Stomach (tissue), 9 donors: ENCODE results near the gene RNF26. TPM values are rescaled to one million over a fixed set of nuclear protein-coding genes. Genes with fewer than 3 reads are reported as not detected.
"Not testable (repeated sequence)": the region's sequence is repeated elsewhere in the genome, so short reads cannot be mapped to it uniquely, and the experiment has no call there.

ENCODE experiments used
- DNase-seq, 2 donors: peaks; one replicate each; pipeline versions ENCODE4 v3.0.0 to v3.0.0-alpha.2; 2013 to 2019
- H3K27ac ChIP-seq, 5 donors: fragments of 200-600 bp in 4 of 5; sonication (generic) in 4 of 5; one replicate each; pipeline ENCODE4 v1.5.1; 2013 to 2019; ENCODE audit warnings: mild to moderate bottlenecking in 1 of 5, moderate library complexity in 1 of 5
- H3K27me3 ChIP-seq, 3 donors: fragments of 200-600 bp; sonication (generic); one replicate each; pipeline ENCODE4 v1.5.1; 2017 to 2019; ENCODE audit warnings: mixed run types in 1 of 3
- H3K36me3 ChIP-seq, 4 donors: fragments of 200-600 bp; sonication (generic); 1 replicate in 3 of 4; 2 replicates in 1 of 4; pipeline ENCODE4 v1.5.1; 2016 to 2019
- H3K4me1 ChIP-seq, 4 donors: fragments of 200-600 bp; sonication (generic); one replicate each; pipeline ENCODE4 v1.5.1; 2016 to 2019
- H3K4me3 ChIP-seq, 4 donors: fragments of 200-600 bp; sonication (generic) in 3 of 4; one replicate each; pipeline ENCODE4 v1.5.1; 2016 to 2019; ENCODE audit warnings: mild to moderate bottlenecking in 1 of 4
- H3K9me3 ChIP-seq, 4 donors: fragments of 200-600 bp; sonication (generic); one replicate each; pipeline ENCODE4 v1.5.1; 2016 to 2019
- CTCF ChIP-seq, 7 experiments: fragments of 450-650 bp in 4 of 7; fragments of 200-600 bp in 3 of 7; sonication (generic) in 3 of 7; IDR thresholded peaks; one replicate each; pipeline ENCODE4 v1.5.1; 2016 to 2019; ENCODE audit warnings: antibody characterized with exemption in 7 of 7, control low read depth in 2 of 7, mild to moderate bottlenecking in 1 of 7
- EP300 ChIP-seq: sonication (generic); formaldehyde crosslinking; IDR thresholded peaks from one replicate; pipeline ENCODE4 v1.6.1; 2017; ENCODE audit warnings: antibody characterized with exemption
- POLR2A ChIP-seq, 4 donors: fragments of 450-650 bp; IDR thresholded peaks; one replicate each; pipeline ENCODE4 v1.6.1; 2016; ENCODE audit warnings: antibody characterized with exemption in 4 of 4, control low read depth in 2 of 4, mild to moderate bottlenecking in 1 of 4, moderate library complexity in 1 of 4
- POLR2AphosphoS5 ChIP-seq, 3 donors: sonication (generic); formaldehyde crosslinking; IDR thresholded peaks; one replicate each; pipeline ENCODE4 v1.6.1; 2016; ENCODE audit warnings: antibody characterized with exemption in 3 of 3
- WGBS, 5 donors: extraction: QIAGEN DNeasy Blood & Tissue Kit in 3 of 5; methylation state at CpG; one replicate each; pipeline versions ENCODE4 v1.1.5 to v1.1.7; 2013 to 2018; 5-methylcytosine and 5-hydroxymethylcytosine counted together
- intact Hi-C: fragments of 100-400 bp; cut with DNase I; formaldehyde crosslinking; loops from one replicate; pipeline ENCODE4 v1.15.1; 2023; ENCODE audit warnings: low total_unique reads
- polyA plus RNA-seq, 3 donors: library from polyadenylated mRNA; stranded (reverse); fragments of 200-250 nt; gene quantifications; one replicate each; pipeline ENCODE4 v1.2.3, GENCODE V29; 2013
- total RNA-seq, 5 donors: library from RNA; depleted of rRNA; stranded (reverse); fragments of >200 nt; gene quantifications; one replicate each; pipeline versions ENCODE4 v1.1.0 to v1.2.3, GENCODE V29; 2014 to 2016
- donor health status: healthy with polysubstance abuse.
- donor health status: Bipolar disorder and iron deficiency.
- donor health status: healthy.

The RNF26 gene
- total and polyA plus RNA-seq, 8 donors = 1.3 to 45.8 (median 10.3) TPM; not detected in 1

- Histone ChIP-seq H3K36me3 (no peaks in the 10 kb centered on the region), H3K9me3 (no peaks in the 10 kb centered on the region), H3K27ac (peak overlapping the region in 3 of 5 donors; percentile 66 to 85 (median 71)), H3K4me1 (peaks cover 26 to 61% (median 42%) of the 10 kb centered on the region in 4 donors), H3K27me3 (no peaks in the 10 kb centered on the region), H3K4me3 (peak overlapping the region; percentile 47 to 57 (median 51))
- WGBS, 5 donors = 1 to 11% (median 7%) methylated on average over 10 of the region's 10 CpGs
- intact Hi-C loops = loop anchor here (10.0 kb wide), 1 partner anchor 94 kb away; no protein-coding TSS in a partner anchor
- DNase-seq = peak in 1 of 2 donors; percentile 49
- TF ChIP-seq POLR2A (IDR thresholded peaks at IDR 0.05) (no peak), POLR2AphosphoS5 (IDR thresholded peaks at IDR 0.05) (no peak), CTCF (IDR thresholded peaks at IDR 0.05) (no peak), EP300 (no peak)
Observed at GRCh38 chr11:119380827-119381180, 46.5 kb downstream of the RNF26 start.

GRCh38 chr11:119381181-119381988 lies 47.1 kb downstream of the RNF26 start, which contains the start of gene USP2:
USP2 (minus strand) TSS chr11:119381690; CDS start chr11:119373480, 8,210 bp downstream.
- Histone ChIP-seq H3K4me3 (peak within 1 kb of the TSS; percentile 47 to 57 (median 51)), H3K27ac (peak within 1 kb of the TSS in 3 of 5 donors; percentile 66 to 85 (median 71)), H3K36me3 (no peaks in the 10 kb centered on the region), H3K4me1 (peaks cover 20 to 55% (median 37%) of the 10 kb centered on the region in 4 donors), H3K9me3 (no peaks in the 10 kb centered on the region), H3K27me3 (no peaks in the 10 kb centered on the region)
- peak in 1 of 4 donors; percentile 21 for TF ChIP-seq POLR2A (IDR thresholded peaks at IDR 0.05)
- TF ChIP-seq POLR2AphosphoS5 (IDR thresholded peaks at IDR 0.05) = peak in 2 of 3 donors; percentile 80 to 93
- peak in 5 of 7 experiments; percentile 84 to 93 (median 92) for TF ChIP-seq CTCF (IDR thresholded peaks at IDR 0.05)
- TF ChIP-seq EP300 = peak; percentile 69
- WGBS, 5 donors = 0 to 2% (median 1%) methylated on average over 28 to 54 of the region's 54 CpGs
- intact Hi-C loops = loop anchor here (10.0 kb wide), 1 partner anchor 93 kb away; no protein-coding TSS in a partner anchor
- DNase-seq = peak; percentile 98 to 99

- 6 to 10% (median 8%) methylated on average over 9 of the region's 9 CpGs for WGBS, 5 donors
- H3K27me3 ChIP-seq = no peaks in the 10 kb centered on the region
- intact Hi-C loops = loop anchor here (10.0 kb wide), 1 partner anchor 93 kb away; no protein-coding TSS in a partner anchor
- peaks cover 13 to 48% (median 31%) of the 10 kb centered on the region in 4 donors for H3K4me1 ChIP-seq
- DNase-seq = peak in 1 of 2 donors; percentile 20
- no peaks in the 10 kb centered on the region for H3K9me3 ChIP-seq
- H3K27ac ChIP-seq = peak overlapping the region in 2 of 5 donors; percentile 66 to 85
- TF ChIP-seq CTCF (IDR thresholded peaks at IDR 0.05) = no peak
- TF ChIP-seq POLR2A (IDR thresholded peaks at IDR 0.05) = no peak
- TF ChIP-seq POLR2AphosphoS5 (IDR thresholded peaks at IDR 0.05) = no peak
- TF ChIP-seq EP300 = no peak
- H3K36me3 ChIP-seq = no peaks in the 10 kb centered on the region
- H3K4me3 ChIP-seq = peak overlapping the region; percentile 47 to 57 (median 51)
Observed at GRCh38 chr11:119382101-119382500, 47.8 kb downstream of the RNF26 start.

- H3K27me3 ChIP-seq, H3K4me3 ChIP-seq, DNase-seq, H3K36me3 ChIP-seq, H3K9me3 ChIP-seq: not testable (repeated sequence)
- WGBS, 5 donors = 82 to 90% (median 88%) methylated on average over 13 to 14 of the region's 14 CpGs
- Histone ChIP-seq H3K4me1 (peaks cover 13 to 43% (median 28%) of the 10 kb centered on the region in 4 donors), H3K27ac (peak overlapping the region in 1 of 5 donors; percentile 85)
- intact Hi-C loops = loop anchor here (10.0 kb wide), 1 partner anchor 92 kb away; no protein-coding TSS in a partner anchor
Observed at GRCh38 chr11:119382513-119382912, 48.2 kb downstream of the RNF26 start.
